ENCODE measurements around the gene TPRG1L. TPM values are rescaled to one million over a fixed set of nuclear protein-coding genes. Genes with fewer than 3 reads are reported as not detected.

Gene TPRG1L
- total and polyA plus RNA-seq, 2 donors from 2014 or later, result 37.1 to 72.4 TPM

DNA sequence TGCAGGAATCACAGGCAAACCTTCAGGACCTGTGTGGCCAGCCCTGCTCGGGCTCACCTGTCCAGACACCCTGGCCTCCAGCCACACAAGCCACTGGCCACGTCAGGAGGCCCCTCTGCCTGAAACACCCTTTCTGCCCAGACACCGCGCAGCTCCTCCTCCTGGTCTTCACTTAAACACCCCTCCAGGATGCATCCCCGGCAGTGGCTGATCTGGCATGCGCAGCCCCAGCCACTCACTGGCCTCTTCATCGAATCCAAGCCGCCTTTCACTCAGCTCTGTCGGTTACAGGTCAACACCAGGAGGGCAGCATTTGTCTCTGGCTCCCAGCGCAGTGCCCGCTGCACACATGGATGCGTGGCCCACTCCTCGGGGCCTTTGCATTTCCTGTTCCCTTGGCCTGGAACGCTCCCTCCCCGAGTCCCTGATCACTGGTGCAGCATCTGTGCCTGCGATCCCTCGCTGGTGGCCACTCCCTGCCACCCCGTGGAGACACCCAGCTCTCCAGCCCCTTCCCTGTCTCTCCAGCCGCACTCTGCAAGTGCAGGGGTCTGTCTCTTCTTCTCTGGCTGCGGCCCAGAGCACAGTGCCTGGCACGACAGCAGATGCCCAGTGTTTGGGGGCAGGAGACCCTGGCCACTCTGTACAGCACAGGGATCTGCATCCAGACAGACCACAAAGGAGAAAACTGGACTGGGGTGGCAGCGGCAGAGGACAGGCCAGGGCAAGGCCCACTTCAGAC is 9.4 kb downstream of the TPRG1L start:
- Histone ChIP-seq H3K9ac (ENCODE audit: low read length in 3 of 3) (no peak overlapping the region), H3K36me3 (ENCODE audit: control insufficient read depth in 2 of 3, insufficient read depth in 3 of 3, low read length in 3 of 3) (peaks cover 0 to 41% (median 26%) of the 10 kb centered on the region in 3 donors), H3K27me3 (ENCODE audit: control insufficient read depth, insufficient read depth, low read length) (no peaks in the 10 kb centered on the region), H3K9me3 (ENCODE audit: control insufficient read depth in 2 of 3, insufficient read depth in 1 of 3, low read length in 3 of 3) (no peaks in the 10 kb centered on the region), H3K4me1 (ENCODE audit: control insufficient read depth in 2 of 3, insufficient read depth in 2 of 3, low read depth in 1 of 3, low read length in 3 of 3) (no peaks in the 10 kb centered on the region), H3K4me3 (ENCODE audit: low read length in 3 of 3) (no peak overlapping the region), H3K27ac (ENCODE audit: low read depth in 2 of 2, low read length in 2 of 2) (no peak overlapping the region)
- DNase-seq, result peak in 1 of 5 donors; percentile 61
- intact Hi-C loops (cut with DNase I), result no loop called here
- TF ChIP-seq, protein P1, sequence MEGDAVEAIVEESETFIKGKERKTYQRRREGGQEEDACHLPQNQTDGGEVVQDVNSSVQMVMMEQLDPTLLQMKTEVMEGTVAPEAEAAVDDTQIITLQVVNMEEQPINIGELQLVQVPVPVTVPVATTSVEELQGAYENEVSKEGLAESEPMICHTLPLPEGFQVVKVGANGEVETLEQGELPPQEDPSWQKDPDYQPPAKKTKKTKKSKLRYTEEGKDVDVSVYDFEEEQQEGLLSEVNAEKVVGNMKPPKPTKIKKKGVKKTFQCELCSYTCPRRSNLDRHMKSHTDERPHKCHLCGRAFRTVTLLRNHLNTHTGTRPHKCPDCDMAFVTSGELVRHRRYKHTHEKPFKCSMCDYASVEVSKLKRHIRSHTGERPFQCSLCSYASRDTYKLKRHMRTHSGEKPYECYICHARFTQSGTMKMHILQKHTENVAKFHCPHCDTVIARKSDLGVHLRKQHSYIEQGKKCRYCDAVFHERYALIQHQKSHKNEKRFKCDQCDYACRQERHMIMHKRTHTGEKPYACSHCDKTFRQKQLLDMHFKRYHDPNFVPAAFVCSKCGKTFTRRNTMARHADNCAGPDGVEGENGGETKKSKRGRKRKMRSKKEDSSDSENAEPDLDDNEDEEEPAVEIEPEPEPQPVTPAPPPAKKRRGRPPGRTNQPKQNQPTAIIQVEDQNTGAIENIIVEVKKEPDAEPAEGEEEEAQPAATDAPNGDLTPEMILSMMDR (IDR thresholded peaks at IDR 0.05; ENCODE audit: borderline replicate concordance, extremely low read depth, insufficient read depth), result no peak
- FAIRE-seq, result no peak

DNA sequence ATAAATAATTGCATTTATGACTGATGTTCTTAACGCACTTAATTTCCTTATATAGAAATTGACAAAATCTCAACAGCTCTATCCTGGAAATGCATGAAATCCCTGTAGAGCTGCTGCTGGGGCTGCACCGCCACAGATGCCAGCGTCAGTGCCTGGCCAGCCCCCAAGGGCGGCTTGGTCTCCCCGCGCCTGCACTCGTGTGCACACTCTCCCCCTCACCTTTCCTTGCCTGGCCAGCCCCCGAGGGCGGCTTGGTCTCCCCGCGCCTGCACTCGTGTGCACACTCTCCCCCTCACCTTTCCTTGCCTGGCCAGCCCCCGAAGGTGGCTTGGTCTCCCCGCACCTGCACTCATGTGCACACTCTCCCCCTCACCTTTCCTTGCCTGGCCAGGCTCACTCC is 11.3 kb downstream of the TPRG1L start:
- Histone ChIP-seq H3K27me3 (ENCODE audit: control insufficient read depth, insufficient read depth, low read length) (no peaks in the 10 kb centered on the region), H3K4me1 (ENCODE audit: control insufficient read depth in 2 of 3, insufficient read depth in 2 of 3, low read depth in 1 of 3, low read length in 3 of 3) (no peaks in the 10 kb centered on the region), H3K9me3 (ENCODE audit: control insufficient read depth in 2 of 3, insufficient read depth in 1 of 3, low read length in 3 of 3) (no peaks in the 10 kb centered on the region), H3K9ac (ENCODE audit: low read length in 3 of 3) (no peak overlapping the region), H3K36me3 (ENCODE audit: control insufficient read depth in 2 of 3, insufficient read depth in 3 of 3, low read length in 3 of 3) (peaks cover 0 to 36% (median 21%) of the 10 kb centered on the region in 3 donors), H3K27ac (ENCODE audit: low read depth in 2 of 2, low read length in 2 of 2) (no peak overlapping the region), H3K4me3 (ENCODE audit: low read length in 3 of 3) (no peak overlapping the region)
- intact Hi-C loops (cut with DNase I), result no loop called here
- no peak for FAIRE-seq
- TF ChIP-seq, protein P1 (IDR thresholded peaks at IDR 0.05; ENCODE audit: borderline replicate concordance, extremely low read depth, insufficient read depth), result no peak
- DNase-seq, result no peak

DNA sequence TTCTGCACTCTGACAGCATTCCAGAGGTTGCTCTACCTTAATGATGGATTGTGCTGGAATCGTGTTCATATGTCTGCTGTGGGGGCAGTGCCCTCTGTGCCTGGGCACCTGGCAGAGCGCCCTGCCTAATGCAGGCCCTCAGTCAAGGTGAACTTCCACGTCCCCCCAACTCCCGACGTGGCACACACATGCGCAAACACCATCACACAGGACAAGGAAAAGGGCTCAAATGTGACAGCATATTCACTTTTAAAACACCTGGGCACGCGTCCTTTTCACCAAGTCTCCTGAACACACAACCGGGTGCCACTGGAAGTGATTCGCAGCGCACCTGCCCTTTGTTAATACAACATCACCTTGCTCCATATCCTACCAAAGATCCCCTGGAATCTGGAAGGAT is 11.7 kb downstream of the TPRG1L start:
- intact Hi-C loops (cut with DNase I), result no loop called here
- Histone ChIP-seq H3K4me1 (ENCODE audit: control insufficient read depth in 2 of 3, insufficient read depth in 2 of 3, low read depth in 1 of 3, low read length in 3 of 3) (no peaks in the 10 kb centered on the region), H3K27me3 (ENCODE audit: control insufficient read depth, insufficient read depth, low read length) (no peaks in the 10 kb centered on the region), H3K27ac (ENCODE audit: low read depth in 2 of 2, low read length in 2 of 2) (no peak overlapping the region), H3K9me3 (ENCODE audit: control insufficient read depth in 2 of 3, insufficient read depth in 1 of 3, low read length in 3 of 3) (no peaks in the 10 kb centered on the region), H3K9ac (ENCODE audit: low read length in 3 of 3) (no peak overlapping the region), H3K4me3 (ENCODE audit: low read length in 3 of 3) (no peak overlapping the region), H3K36me3 (ENCODE audit: control insufficient read depth in 2 of 3, insufficient read depth in 3 of 3, low read length in 3 of 3) (peaks cover 0 to 36% (median 21%) of the 10 kb centered on the region in 3 donors)
- TF ChIP-seq, protein P1 (IDR thresholded peaks at IDR 0.05; ENCODE audit: borderline replicate concordance, extremely low read depth, insufficient read depth), result no peak
- DNase-seq (peak in 1 of 5 donors; percentile 33), FAIRE-seq (no peak)

All from kidney (tissue), 14 donors.